Stimulated activated CD8-positive, alpha-beta memory T cell treated with anti-CD3 and anti-CD28 coated beads, Interleukin-4, amount 100 ng/mL, for 24 hours (primary cell): ENCODE results near the gene FECH.
"Not testable (repeated sequence)": the region's sequence is repeated elsewhere in the genome, so short reads cannot be mapped to it uniquely, and the experiment has no call there.

Experiments used
- DNase-seq: peaks from one replicate; pipeline ENCODE4 v3.0.0-alpha.2; 2020; ENCODE audit warnings: low read depth

Gene FECH

DNA sequence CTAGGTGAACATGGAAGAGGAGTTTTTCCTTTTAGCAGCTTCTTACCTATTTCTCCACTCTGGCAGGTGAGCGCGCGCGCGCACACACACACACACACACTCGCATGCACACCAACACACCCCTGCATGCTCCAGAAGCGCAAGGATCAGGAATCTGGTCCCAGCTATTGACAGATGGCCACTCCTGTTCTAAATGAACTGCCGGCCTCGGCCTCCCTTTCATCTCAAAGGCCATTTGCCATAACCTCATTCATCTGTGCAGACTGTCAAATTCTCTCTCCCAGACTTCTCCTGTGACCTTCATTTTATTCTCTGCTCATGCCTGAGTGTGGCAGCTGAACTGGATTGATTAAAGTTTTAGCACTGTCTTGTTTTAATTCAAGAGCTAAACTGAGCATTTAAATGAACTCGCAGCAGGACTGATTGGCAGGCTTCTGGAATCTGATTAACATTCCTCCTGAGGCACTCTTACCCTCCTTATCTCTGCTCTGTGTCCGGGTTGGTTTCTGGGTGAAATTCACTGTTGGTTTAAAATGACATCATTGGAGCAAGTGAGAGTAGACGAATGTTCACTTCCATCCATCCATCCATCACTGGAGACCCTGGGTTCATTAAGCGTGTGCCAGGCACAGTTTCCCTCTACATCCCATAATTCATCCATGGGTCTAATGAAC is 58.8 kb downstream of the FECH start:
- DNase-seq: no peak

- no peak for DNase-seq
Observed at GRCh38 chr18:57523171-57523956, 63.1 kb downstream of the FECH start.

DNA sequence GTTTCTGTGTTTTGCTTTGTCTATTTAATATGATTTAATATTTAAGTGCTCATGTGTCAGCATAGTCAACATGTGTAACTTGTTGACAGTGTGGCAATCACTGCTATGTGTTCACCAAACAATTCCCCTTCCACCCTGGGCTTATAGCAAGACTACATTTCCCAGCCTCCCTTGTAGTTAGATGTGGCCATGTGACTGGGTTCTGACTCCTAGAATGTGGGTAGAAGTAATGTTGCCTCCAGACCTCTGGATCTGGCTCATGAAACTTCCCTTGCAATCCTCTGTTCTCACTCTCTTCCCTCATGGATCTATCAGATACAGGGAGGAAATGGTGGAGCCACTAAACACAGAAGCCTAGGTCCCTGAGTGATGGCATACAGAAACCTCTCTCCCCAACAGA is 64.2 kb downstream of the FECH start:
- DNase-seq: not testable (repeated sequence)

DNA sequence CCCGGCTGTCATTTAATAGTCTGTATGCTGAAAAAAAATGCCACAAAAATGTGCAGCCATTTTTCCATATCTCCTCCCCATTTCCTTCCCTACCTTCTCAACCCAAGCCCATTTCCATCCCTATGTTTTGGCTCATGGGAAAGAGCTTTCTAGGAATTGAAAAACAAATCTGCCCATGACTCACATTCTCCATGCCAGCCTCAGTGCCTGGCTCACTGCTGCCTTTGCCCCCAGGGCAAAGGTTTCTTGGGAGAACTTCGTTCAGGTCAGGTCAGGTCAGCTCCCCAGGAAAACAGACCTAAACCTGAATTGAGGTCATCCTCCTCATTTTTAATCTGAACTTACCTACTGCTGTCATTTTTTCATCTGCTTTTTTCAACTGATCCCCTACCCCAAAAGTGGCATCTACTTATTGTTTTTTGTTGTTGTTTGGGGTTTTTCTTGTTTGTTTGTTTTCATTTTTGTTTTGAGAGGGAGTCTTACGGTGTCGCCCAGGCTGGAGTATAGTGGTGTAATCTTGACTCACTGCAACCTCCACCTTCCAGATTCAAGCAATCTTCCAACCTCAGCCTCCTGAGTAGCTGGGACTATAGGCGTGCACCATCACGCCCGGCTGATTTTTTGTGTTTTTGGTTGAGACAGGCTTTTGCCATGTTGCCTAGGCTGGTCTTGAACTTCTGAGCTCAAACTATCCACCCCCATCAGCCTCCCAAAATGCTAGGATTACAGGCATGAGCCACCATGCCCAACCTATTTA is 66.7 kb downstream of the FECH start:
- no peak for DNase-seq

DNA sequence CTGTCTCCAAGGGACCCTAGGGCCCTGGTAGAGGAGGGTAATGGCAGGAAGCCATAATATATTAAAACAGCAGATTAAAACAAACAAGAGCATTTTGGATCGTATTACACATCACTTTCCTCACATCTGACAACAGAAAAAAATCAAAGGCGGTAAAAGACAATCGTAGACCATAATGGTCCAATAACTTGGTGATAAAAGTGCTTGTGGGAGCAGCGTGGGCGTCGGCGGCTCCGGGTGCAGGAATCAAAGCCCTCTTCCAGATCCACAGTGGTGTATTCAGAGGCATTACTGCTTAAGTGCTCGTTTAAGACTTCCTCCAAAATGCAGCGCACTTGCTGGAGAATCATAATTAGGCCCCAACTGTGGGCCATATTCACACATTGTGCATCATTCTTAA is 68.0 kb downstream of the FECH start:
- no peak for DNase-seq

DNA sequence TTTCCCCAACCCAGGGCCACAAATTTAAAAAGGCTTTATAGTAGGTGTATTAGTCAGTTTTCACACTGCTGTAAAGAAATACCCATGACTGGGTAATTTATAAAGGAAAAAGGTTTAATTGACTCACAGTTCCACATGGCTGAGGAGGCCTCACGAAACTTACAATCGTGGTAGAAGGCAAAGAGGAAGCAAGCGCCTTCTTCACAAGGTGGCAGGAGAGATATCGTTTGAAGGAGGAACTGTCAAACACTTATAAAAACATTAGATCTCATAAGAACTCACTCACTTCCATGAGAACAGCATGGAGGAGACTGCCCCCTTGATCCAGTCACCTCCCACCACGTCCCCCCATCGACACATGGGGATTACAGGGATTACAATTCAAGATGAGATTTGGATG is 70.4 kb downstream of the FECH start:
- no peak for DNase-seq

DNA sequence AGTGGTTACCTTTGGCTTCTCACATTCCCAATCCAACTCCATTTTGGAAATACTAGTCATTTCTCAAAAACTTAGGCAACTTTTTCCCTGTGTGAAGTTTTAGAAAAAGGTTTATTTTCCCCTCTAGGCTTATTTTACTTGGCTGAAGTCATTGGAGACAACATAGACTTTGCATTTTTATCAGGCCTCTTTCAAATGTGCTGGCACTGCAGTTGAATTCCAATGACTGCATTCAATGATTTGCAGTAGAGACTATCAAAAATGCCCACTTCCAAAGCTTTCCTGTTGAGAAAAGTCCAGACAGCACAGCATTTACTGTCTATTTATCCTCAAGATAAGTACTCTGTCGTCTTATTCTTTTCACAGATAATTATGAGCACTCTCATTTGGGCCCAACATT is 81.3 kb downstream of the FECH start:
- no peak for DNase-seq

- no peak for DNase-seq
Observed at GRCh38 chr18:57502624-57503023, 83.9 kb downstream of the FECH start.

DNA sequence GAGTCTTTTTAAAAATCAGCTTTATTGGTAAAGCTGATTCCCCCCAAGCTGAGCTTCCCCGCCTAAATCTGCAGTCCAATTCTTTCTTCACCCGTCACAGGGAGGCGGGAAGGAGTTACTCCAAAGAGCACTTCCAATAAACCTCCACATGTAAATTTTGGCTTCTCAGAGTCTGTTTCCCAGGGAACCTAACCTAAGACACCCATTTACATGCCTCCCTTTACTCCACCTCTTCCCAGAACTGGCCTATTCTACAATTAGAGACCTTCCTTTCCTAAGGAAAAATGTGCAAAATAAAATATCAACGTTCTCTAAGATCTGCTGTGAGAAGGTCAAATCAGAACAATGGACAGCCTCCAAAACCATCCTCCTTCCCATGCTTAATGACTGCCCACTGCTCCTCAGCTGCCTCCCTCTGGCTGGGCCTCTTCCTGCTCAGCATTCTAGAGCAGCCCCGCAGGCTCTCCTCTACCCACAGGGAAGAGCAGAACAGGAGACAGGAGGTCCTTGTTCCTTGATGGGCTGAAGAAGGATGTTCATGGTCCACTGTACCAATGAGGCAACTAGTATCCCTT is 87.7 kb downstream of the FECH start:
- DNase-seq: no peak
